Stimulated activated CD4-positive, alpha-beta T cell treated with anti-CD3 and anti-CD28 coated beads, Interleukin-4, amount 100 ng/mL, for 48 hours (primary cell): Measurements from ENCODE around the gene KIF3C.
"Not testable (repeated sequence)": the region's sequence is repeated elsewhere in the genome, so short reads cannot be mapped to it uniquely, and the experiment has no call there.

Experiments used
- DNase-seq, 2 donors: peaks; one replicate each; pipeline ENCODE4 v3.0.0-alpha.2; 2020; ENCODE audit warnings: low read depth in 2 of 2

The KIF3C gene

GRCh38 chr2:25999406-25999805 is 17.1 kb upstream of the KIF3C start:
- DNase-seq = not testable (repeated sequence)

GRCh38 chr2:25998816-25999383 is 16.6 kb upstream of the KIF3C start:
- not testable (repeated sequence) for DNase-seq

GRCh38 chr2:25996844-25997243 is 14.5 kb upstream of the KIF3C start:
- no peak for DNase-seq

GRCh38 chr2:25994509-25994908 is 12.2 kb upstream of the KIF3C start:
- no peak for DNase-seq

GRCh38 chr2:25993049-25993448 is 10.8 kb upstream of the KIF3C start:
- no peak for DNase-seq

GRCh38 chr2:25992556-25992955 is 10.3 kb upstream of the KIF3C start:
- DNase-seq = no peak

GRCh38 chr2:25991965-25992364 is 9.7 kb upstream of the KIF3C start:
- no peak for DNase-seq

- no peak for DNase-seq
Measured at GRCh38 chr2:25989154-25989553, 6.9 kb upstream of the KIF3C start.

- DNase-seq = no peak
Measured at GRCh38 chr2:25988134-25988533, 5.8 kb upstream of the KIF3C start.

- no peak for DNase-seq
Measured at GRCh38 chr2:25983735-25984134, 1.4 kb upstream of the KIF3C start.

- DNase-seq = no peak
Measured at GRCh38 chr2:25982968-25983280, 627 bp upstream of the KIF3C start.

GRCh38 chr2:25981596-25982272 is 563 bp downstream of the KIF3C start:
- peak in 1 of 2 donors; percentile 6 for DNase-seq

- DNase-seq = no peak
Measured at GRCh38 chr2:25980951-25981350, 1.3 kb downstream of the KIF3C start.

- no peak for DNase-seq
Measured at GRCh38 chr2:25980076-25980887, 2.0 kb downstream of the KIF3C start.

- no peak for DNase-seq
Measured at GRCh38 chr2:25979001-25979400, 3.3 kb downstream of the KIF3C start.

GRCh38 chr2:25977768-25978167 is 4.5 kb downstream of the KIF3C start:
- no peak for DNase-seq

GRCh38 chr2:25976983-25977741 is 5.1 kb downstream of the KIF3C start:
- DNase-seq = no peak

GRCh38 chr2:25972049-25972823 is 10.1 kb downstream of the KIF3C start:
- no peak for DNase-seq

- no peak for DNase-seq
Measured at GRCh38 chr2:25971596-25971995, 10.7 kb downstream of the KIF3C start.

- DNase-seq = no peak
Measured at GRCh38 chr2:25966531-25967270, 15.6 kb downstream of the KIF3C start.

- no peak for DNase-seq
Measured at GRCh38 chr2:25964891-25965290, 17.4 kb downstream of the KIF3C start.
